HepG2 (cell line): Measurements from ENCODE around the gene TNFSF13. TPM values are rescaled to one million over a fixed set of nuclear protein-coding genes. Genes with fewer than 3 reads are reported as not detected.

Experiments
- ATRX ChIP-seq: sonication (generic); formaldehyde crosslinking; IDR thresholded peaks from 2 replicates; pipeline ENCODE4 v1.4.0; 2020; ENCODE audit warnings: missing genetic modification reagents, borderline replicate concordance
- FOXA1 ChIP-seq, 2 experiments: fragments of 450-650 bp in 1 of 2; sonication (generic) in 1 of 2; formaldehyde crosslinking in 1 of 2; IDR thresholded peaks; 2 replicates each; pipeline versions ENCODE4 v1.4.0 to v1.6.1; 2016 to 2020; ENCODE audit warnings: missing genetic modification reagents in 1 of 2
- MXI1 ChIP-seq: IDR thresholded peaks from 3 replicates; pipeline ENCODE4 v1.6.1; 2012; ENCODE audit warnings: low read depth, low read length, inconsistent platforms, borderline replicate concordance
- PAWR ChIP-seq: sonication (generic); formaldehyde crosslinking; IDR thresholded peaks from 2 replicates; pipeline ENCODE4 v1.4.0; 2020; ENCODE audit warnings: missing genetic modification reagents, mild to moderate bottlenecking, borderline replicate concordance
- POLR2G ChIP-seq: fragments of 200-400 bp; formaldehyde crosslinking; IDR thresholded peaks from 2 replicates; pipeline ENCODE4 v1.6.1; 2018; ENCODE audit warnings: mild to moderate bottlenecking, low read depth, low read length, moderate library complexity
- RBM39 ChIP-seq: fragments of 200-400 bp; formaldehyde crosslinking; IDR thresholded peaks from one replicate; pipeline ENCODE4 v1.6.1; 2018; ENCODE audit warnings: antibody characterized with exemption, mild to moderate bottlenecking, low read depth, low read length; ENCODE audit not compliant: poor library complexity, severe bottlenecking
- SIX1 ChIP-seq: sonication (generic); formaldehyde crosslinking; IDR thresholded peaks from 2 replicates; pipeline ENCODE4 v1.4.0; 2020; ENCODE audit warnings: missing genetic modification reagents, borderline replicate concordance
- TP53 ChIP-seq: sonication (generic); formaldehyde crosslinking; conservative IDR thresholded peaks from 2 replicates; pipeline ENCODE4 v1.4.0; 2020; ENCODE audit warnings: missing genetic modification reagents
- ZBTB38 ChIP-seq: sonication (generic); formaldehyde crosslinking; IDR thresholded peaks from 2 replicates; pipeline ENCODE4 v1.5.1; 2020; ENCODE audit warnings: mild to moderate bottlenecking, missing genetic modification reagents
- ZNF530 ChIP-seq: sonication (generic); formaldehyde crosslinking; IDR thresholded peaks from 2 replicates; pipeline ENCODE4 v1.5.0; 2020; ENCODE audit warnings: low read depth, mild to moderate bottlenecking, missing genetic modification reagents
- ZNF674 ChIP-seq: sonication (generic); formaldehyde crosslinking; IDR thresholded peaks from 2 replicates; pipeline ENCODE4 v1.5.0; 2020; ENCODE audit warnings: low read depth, mild to moderate bottlenecking, missing genetic modification reagents
- polyA plus RNA-seq, 8 experiments: library from polyadenylated mRNA; depleted of rRNA in 3 of 8; stranded (reverse) in 7 of 8; unstranded in 1 of 8; fragments of >200 nt; fragmentation: Illumina TruSeq in 4 of 8; extraction: Trizol in 4 of 8; gene quantifications; 2 replicates each; pipeline versions ENCODE4 v1.2.1 to v1.2.3, GENCODE V29; 2011 to 2016; ENCODE audit warnings: low read depth in 4 of 8, missing spikeins in 1 of 8, mixed read lengths in 1 of 8; ENCODE audit not compliant: insufficient read depth in 1 of 8
- total RNA-seq, 5 experiments: library from RNA; depleted of rRNA; stranded (reverse); fragments of >200 nt; fragmentation: Illumina TruSeq; extraction: Trizol; gene quantifications; 2 replicates each; pipeline ENCODE4 v1.2.3, GENCODE V29; 2016; ENCODE audit warnings: low read depth in 1 of 5
- TF ChIP-seq, protein P1 (sequence below), 2 experiments: fragments of 450-650 bp in 1 of 2; sonication (generic) in 1 of 2; formaldehyde crosslinking in 1 of 2; IDR thresholded peaks; 2 replicates each; pipeline versions ENCODE4 v1.6.1 to v1.8.0; 2016 to 2022; ENCODE audit warnings: antibody characterized with exemption in 1 of 2, mild to moderate bottlenecking in 1 of 2, missing genetic modification reagents in 1 of 2
- TF ChIP-seq, protein P2 (sequence below): sonication (generic); formaldehyde crosslinking; IDR thresholded peaks from 2 replicates; pipeline ENCODE4 v1.5.0; 2020; ENCODE audit warnings: missing genetic modification reagents
- TF ChIP-seq, protein P3 (sequence below): IDR thresholded peaks from 2 replicates; pipeline ENCODE4 v1.6.1; 2016; ENCODE audit warnings: low read depth, control low read depth

The TNFSF13 gene
- total and polyA plus RNA-seq, 2 of the 13 experiments (the other 11 are each of a cell fraction or from before 2014, with no cell fraction given): 2.5 to 3.3 TPM

DNA sequence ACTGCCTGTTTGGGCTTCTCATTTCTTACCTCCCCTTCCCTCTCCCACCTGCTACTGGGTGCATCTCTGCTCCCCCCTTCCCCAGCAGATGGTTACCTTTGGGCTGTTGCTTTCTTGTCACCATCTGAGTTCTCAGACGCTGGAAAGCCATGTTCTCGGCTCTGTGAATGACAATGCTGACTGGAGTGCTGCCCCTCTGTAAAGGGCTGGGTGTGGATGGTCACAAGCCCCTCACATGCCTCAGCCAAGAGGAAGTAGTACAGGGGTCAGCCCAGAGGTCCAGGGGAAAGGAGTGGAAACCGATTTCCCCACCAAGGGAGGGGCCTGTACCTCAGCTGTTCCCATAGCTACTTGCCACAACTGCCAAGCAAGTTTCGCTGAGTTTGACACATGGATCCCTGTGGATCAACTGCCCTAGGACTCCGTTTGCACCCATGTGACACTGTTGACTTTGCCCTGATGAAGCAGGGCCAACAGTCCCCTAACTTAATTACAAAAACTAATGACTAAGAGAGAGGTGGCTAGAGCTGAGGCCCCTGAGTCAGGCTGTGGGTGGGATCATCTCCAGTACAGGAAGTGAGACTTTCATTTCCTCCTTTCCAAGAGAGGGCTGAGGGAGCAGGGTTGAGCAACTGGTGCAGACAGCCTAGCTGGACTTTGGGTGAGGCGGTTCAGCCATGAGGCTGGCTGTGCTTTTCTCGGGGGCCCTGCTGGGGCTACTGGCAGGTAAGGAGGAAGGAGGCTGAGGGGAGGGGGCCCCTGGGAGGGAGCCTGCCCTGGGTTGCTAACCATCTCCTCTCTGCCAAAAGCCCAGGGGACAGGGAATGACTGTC, 20.7 kb downstream of the TNFSF13 start, which contains the start of gene CD68 (continued):
- TF ChIP-seq, protein P1, sequence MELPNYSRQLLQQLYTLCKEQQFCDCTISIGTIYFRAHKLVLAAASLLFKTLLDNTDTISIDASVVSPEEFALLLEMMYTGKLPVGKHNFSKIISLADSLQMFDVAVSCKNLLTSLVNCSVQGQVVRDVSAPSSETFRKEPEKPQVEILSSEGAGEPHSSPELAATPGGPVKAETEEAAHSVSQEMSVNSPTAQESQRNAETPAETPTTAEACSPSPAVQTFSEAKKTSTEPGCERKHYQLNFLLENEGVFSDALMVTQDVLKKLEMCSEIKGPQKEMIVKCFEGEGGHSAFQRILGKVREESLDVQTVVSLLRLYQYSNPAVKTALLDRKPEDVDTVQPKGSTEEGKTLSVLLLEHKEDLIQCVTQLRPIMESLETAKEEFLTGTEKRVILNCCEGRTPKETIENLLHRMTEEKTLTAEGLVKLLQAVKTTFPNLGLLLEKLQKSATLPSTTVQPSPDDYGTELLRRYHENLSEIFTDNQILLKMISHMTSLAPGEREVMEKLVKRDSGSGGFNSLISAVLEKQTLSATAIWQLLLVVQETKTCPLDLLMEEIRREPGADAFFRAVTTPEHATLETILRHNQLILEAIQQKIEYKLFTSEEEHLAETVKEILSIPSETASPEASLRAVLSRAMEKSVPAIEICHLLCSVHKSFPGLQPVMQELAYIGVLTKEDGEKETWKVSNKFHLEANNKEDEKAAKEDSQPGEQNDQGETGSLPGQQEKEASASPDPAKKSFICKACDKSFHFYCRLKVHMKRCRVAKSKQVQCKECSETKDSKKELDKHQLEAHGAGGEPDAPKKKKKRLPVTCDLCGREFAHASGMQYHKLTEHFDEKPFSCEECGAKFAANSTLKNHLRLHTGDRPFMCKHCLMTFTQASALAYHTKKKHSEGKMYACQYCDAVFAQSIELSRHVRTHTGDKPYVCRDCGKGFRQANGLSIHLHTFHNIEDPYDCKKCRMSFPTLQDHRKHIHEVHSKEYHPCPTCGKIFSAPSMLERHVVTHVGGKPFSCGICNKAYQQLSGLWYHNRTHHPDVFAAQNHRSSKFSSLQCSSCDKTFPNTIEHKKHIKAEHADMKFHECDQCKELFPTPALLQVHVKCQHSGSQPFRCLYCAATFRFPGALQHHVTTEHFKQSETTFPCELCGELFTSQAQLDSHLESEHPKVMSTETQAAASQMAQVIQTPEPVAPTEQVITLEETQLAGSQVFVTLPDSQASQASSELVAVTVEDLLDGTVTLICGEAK (IDR thresholded peaks at IDR 0.05): no peak
- TF ChIP-seq, protein P1 (CRISPR knock-in tag; IDR thresholded peaks at IDR 0.05): peak; percentile 77; the same call in 1 of the 2 replicates
- no peak for TF ChIP-seq PAWR (CRISPR knock-in tag)
- no peak for TF ChIP-seq FOXA1 (IDR thresholded peaks at IDR 0.05)
- peak; percentile 84 for TF ChIP-seq FOXA1 (CRISPR knock-in tag; IDR thresholded peaks at IDR 0.05)
- peak; percentile 99 for TF ChIP-seq POLR2G
- TF ChIP-seq TP53 (CRISPR knock-in tag): no peak
- TF ChIP-seq RBM39: no peak
- TF ChIP-seq, protein P2, sequence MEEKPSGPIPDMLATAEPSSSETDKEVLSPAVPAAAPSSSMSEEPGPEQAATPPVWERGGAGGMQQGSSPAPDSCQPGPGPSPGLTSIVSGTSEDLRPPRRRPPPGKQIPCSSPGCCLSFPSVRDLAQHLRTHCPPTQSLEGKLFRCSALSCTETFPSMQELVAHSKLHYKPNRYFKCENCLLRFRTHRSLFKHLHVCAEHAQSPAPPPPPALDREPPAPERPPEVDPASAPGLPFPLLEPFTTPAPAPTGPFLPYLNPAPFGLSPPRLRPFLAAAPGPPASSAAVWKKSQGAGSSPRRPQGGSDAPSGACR (CRISPR knock-in tag): no peak
- TF ChIP-seq ATRX (CRISPR knock-in tag): no peak
- TF ChIP-seq ZNF530 (CRISPR knock-in tag): no peak
- 0 out of 2 replicates have a peak, but pooled peaks have one; percentile 35 for TF ChIP-seq SIX1 (CRISPR knock-in tag)
- peak; percentile 9; the same call in 1 of the 2 replicates for TF ChIP-seq ZBTB38 (CRISPR knock-in tag)
- TF ChIP-seq, protein P3, sequence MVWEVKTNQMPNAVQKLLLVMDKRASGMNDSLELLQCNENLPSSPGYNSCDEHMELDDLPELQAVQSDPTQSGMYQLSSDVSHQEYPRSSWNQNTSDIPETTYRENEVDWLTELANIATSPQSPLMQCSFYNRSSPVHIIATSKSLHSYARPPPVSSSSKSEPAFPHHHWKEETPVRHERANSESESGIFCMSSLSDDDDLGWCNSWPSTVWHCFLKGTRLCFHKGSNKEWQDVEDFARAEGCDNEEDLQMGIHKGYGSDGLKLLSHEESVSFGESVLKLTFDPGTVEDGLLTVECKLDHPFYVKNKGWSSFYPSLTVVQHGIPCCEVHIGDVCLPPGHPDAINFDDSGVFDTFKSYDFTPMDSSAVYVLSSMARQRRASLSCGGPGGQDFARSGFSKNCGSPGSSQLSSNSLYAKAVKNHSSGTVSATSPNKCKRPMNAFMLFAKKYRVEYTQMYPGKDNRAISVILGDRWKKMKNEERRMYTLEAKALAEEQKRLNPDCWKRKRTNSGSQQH (CRISPR knock-in tag): no peak
- peak; percentile 98 for TF ChIP-seq MXI1
- no peak for TF ChIP-seq ZNF674
